Stimulated activated CD4-positive, alpha-beta T cell treated with anti-CD3 and anti-CD28 coated beads, TNF-alpha, amount 100 ng/mL, for 1 hour (primary cell): ENCODE results near the gene PDSS1.
"Not testable (repeated sequence)": the region's sequence is repeated elsewhere in the genome, so short reads cannot be mapped to it uniquely, and the experiment has no call there.

ENCODE experiments used
- DNase-seq, 3 donors: peaks; one replicate each; pipeline ENCODE4 v3.0.0-alpha.2; 2020; ENCODE audit warnings: low read depth in 3 of 3, low spot score in 1 of 3

PDSS1 gene

DNA sequence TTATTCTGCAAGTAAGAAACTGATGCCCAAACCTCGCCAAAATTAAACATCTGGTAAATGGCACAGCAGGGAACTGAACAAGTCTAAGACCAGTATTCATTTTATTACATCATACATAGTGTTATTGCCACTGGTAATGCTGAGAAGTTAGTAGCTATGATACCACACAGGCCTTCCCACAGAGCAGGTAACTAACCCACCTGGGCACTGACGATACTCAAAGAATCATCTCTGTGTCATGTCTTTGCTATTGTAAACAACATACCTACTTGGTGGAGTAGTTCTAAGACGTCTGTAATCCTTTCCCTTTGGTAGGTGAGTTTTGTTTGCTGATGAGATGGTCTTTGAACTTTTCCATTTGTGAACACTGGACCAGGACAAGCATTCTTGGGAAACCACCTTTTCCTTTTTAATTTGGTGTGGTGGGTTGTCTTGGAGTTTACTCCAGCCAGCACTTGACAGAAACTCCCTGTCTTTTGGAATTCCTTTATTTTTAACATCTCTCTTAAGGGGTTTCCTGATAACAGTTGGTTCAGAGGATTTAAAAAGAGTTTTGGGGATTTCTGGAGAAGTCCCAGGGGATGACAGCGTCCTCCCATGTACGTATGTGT, 40.9 kb downstream of the PDSS1 start:
- no peak for DNase-seq

DNA sequence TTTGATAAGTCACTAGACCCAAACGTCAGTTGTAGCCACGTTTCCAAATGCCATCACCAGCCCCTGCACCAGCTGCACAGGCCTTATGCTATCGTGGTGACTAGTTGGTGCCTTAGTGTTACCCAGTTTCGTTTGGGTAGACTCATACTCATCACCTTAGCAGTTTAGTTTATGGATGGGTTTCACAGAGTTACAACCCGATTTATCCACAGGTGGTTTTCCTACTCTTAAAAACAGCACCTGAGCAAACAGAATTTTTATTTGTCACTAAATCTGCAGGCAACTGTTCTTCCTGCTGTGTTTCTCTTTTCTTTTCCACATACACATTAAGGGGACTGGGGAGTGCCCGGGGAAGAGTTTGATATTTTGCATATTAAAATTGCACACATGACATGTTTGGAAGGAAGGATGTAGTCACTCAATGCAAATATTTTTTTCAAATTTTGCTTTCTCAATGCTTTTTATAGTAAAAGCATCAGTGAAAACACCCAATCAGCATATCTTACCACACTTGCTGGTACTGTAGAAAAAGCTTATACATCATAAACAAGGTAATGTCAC, 41.6 kb downstream of the PDSS1 start:
- DNase-seq: no peak

DNA sequence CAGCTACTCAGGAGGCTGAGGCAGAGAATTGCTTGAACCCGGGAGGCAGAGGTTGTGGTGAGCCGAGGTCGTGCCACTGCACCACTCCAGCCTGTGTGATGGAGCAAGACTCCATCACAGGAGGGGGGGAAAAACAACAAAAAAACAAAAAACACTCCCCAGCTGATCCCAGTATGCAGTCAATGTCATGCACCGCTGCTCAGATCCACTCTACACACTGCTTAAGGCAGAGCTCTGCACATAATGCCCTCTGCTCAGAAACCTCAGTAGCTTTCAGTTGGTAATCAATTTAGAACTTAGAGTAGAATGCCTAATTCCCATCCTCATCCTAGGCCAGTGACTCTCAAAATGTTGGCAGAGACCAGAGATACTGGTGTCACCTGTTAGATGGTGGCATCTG, 43.9 kb downstream of the PDSS1 start:
- no peak for DNase-seq

DNA sequence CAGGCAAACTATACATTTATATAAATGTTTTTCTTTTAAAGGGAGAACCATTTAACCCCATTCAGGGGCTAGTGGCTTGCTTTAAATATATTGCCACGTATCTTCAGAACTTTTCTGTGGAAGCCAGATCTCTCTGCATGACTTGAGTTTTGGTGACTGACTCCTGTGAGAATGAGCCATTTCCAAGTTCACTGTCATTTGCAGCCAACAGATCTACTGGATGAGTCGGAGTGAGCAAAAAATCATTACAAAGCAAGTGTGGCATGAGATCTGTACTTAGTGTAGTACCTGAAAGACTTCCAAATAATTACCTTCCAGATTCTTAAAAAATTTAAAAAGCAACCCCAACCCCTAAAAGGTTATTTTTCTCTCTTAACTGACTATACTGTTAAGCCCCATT, 45.6 kb downstream of the PDSS1 start:
- DNase-seq: no peak

DNA sequence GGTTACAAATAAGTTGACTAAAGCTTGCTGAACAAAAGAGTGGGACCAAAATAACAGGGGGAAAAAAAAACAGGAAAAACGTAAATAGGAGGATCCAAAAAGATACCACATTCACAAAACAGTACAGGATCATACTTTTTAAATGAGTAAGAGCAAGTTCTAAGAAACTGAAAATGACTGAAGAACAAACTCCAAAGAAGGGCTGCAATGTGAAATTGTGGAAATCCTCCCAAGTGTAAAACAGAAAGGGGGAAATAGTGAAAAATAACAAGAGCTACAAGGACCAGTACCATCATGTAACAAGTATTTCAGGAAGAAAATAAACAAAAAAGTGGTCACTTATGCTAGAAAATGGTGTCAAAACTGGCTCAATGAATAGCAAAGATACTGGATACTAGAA, 46.3 kb downstream of the PDSS1 start:
- DNase-seq: no peak

DNA sequence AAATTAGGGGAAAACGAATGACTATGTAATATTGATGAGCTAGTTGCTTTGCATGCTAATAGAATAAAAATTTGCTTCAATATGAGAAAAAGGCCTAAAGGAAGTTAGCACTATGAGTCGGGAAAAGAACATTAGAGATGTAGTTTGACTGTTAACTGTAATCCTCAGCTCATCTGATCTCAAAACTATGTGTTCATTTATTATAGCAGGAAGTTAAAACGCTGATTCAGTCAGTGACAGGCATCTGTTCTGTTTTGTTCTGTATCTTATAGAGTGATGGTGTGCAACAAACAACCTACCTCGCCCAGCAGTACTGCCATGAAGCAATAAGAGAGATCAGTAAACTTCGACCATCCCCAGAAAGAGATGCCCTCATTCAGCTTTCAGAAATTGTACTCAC, 48.6 kb downstream of the PDSS1 start:
- no peak for DNase-seq

DNA sequence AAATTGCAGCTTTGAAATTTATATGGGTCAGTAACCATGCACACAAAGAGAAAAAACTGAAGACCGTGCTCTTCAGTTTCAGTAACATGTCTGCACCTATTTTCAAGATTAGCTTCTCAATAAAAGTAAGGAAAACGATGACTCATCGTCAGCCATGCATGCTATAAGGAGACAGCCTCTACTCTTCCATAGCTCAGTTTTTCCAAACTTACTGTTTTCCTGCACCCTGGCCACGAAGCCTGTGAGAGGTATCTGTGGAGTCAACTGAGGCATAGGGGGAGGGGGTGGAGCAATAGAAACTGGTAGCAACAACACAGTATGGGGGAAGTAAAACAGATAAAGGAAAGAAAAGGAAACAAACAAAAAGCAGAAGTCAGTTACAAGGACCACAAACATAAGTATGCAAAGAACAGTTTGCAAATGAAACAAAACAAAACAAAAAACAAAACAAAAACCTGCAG, 58.0 kb downstream of the PDSS1 start:
- DNase-seq: no peak

DNA sequence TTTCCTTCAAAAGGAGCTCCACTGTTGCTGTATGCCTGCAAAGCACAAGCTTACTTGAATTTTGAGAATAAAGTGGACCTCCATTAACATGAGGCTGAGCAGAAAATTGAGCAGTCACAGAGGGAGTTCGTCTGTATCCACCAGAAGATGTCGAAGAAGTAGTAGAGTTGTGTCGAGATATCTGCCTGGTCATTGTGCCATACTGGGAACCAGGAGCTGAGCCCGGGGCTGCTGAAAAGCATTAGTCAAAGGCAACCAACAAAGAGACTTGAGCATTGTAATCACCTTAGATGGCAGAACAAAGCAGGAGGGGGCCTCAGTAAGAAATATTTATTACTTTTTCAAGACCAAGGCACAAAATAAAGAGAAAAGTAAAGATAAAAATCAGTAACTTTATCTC, 61.5 kb downstream of the PDSS1 start:
- no peak for DNase-seq

DNA sequence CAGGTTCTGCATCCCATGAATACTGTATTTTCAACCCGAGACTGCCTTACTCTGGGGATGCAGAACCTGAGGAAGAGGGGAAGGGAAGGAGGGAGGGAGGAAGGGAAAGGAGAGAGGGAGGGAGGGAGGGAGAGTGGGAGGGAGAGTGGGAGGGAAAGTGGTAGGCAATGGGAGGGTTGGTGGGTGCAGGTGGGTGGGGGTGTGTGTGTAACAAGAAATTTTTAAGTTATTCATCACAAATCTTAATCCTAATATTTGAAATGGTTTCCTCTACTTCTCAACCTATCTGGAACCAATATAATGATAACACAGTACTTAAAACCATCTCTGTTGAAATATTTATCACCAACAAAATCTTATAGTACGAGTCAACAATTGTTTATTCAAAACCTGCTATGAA, 68.0 kb downstream of the PDSS1 start:
- no peak for DNase-seq

DNA sequence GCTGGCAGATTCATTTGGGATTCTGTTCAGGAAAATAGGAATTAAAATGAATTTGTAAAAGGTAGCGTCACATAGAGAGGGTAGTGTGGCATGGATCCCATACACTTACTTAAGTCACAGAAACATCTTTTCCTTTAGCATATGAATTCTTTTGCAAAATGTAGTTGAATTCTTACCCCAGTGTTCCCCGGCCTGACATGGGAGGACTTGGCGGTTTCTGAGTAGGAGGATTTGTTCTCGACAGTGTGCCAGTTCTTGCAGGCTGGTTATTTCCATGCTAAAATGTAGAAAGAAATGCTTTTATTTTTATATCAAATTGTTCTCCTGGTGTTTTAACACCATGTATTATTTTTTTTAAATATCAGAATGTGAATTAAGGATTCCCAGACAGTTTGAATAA, 72.6 kb downstream of the PDSS1 start:
- DNase-seq: no peak

DNA sequence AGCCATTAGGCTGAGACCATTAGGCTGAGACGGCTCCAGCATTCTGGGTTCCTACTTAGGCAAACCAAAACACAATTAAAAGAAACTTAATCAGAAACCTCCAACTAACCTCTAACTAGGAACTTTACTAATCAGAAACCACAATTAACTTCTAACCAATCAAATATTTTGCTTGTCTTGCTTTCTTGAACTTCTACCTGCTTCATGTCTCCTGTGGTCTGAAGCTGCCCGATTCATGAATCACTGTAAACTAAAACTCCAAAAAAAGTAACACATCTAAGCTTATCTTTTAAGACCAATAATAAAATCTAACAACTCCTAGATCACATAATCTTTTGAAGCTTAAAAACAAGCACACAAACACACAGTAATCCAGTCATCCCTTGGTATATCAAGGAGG, 76.1 kb downstream of the PDSS1 start:
- DNase-seq: no peak

DNA sequence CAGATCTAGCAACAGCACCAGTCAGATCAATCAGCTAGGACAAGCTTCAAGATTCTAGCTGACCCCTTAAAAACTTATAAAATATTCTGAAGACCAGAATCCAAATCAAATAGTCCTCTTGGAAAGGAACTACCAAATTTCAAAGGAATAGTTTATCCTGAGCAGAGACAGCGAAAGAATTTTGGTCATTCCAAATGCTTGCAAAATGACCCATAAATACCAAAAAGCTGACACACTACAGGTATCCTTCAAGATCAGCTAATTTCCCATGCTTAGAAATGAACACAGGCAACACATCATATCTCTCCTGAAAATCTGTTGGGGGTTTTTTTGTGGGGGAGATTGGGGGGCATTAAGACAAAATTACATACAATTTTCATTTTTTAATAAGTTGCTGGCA, 78.8 kb downstream of the PDSS1 start:
- no peak for DNase-seq

DNA sequence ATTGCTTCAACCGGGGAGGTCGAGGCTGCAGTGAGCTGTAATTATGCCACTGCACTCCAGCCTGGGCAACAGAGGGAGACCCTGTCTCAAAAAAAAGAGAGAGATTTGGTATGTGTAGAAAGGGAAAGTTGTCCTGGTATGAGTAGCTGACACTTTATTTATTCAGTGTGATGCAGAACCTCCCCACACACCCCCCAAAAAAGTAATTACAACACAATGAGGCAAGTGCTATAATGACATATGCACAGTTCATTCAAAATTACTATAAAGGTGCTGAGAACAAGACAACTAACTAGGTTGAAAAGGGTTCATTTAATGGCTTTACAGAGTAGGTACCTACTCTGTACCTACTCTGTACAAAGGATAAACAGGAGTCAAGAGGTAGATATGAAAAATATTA, 80.2 kb downstream of the PDSS1 start:
- no peak for DNase-seq

DNA sequence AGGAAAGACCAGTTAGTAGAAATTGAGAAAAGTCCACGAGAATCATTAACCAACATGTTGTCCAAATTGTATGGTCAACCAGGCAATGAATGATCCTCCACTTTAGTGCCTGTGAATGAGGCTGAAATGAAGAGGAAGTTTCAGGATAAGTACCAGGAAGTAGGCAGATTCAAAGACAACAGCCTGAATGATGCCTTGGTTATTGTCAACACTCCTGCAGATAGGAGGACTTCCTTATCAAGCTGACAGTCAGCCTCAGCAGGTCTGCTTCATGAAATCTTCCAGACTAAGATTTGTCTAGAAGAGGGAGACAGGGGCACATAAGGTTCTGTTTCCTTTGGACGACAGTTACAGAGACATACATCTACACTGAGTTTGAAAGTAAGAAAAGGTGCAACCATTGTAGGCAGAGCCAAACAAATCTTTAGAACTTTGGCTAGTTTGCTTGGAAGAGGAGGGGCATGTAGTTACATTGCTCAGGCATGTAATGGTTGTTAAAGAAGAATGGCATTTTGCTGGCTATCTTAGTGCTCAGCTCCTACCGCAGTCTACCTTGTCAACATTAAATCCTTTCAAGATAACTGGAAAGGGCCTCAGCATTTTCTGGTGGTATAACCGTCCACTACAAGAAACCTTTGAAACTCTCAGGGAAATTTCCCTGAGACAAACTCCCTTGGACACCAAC, 81.8 kb downstream of the PDSS1 start:
- no peak for DNase-seq

DNA sequence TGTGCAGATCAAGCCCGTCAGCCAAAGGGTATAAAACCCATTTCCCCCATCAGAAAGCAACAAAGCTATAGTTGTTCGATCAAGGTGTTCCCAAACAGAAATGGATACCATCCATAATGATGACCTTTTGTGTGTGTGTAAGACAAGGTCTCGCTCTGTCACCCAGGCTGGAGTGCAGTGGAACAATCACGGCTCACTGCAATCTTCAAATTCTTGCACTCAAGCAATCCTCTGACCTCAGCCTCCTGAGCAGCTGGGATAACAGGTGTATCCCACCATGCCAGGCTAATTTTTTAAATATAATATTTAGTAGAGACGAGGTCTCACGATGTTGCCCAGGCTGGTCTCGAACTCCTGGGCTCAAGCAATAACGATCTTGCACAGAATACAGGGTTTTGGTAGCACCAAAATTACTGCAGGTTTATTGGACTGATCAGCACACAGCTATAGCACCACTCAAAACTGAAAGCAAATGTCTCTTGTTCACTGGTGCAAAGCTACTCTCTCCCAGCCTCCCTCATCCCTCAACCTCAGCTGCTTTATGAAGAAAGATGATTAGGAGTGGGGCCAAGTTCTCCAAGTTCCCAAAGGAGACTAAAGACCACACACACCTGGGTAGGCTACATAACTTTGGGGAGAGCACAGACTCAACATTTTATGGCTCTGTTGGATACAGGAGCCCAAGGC, 82.7 kb downstream of the PDSS1 start:
- no peak for DNase-seq

DNA sequence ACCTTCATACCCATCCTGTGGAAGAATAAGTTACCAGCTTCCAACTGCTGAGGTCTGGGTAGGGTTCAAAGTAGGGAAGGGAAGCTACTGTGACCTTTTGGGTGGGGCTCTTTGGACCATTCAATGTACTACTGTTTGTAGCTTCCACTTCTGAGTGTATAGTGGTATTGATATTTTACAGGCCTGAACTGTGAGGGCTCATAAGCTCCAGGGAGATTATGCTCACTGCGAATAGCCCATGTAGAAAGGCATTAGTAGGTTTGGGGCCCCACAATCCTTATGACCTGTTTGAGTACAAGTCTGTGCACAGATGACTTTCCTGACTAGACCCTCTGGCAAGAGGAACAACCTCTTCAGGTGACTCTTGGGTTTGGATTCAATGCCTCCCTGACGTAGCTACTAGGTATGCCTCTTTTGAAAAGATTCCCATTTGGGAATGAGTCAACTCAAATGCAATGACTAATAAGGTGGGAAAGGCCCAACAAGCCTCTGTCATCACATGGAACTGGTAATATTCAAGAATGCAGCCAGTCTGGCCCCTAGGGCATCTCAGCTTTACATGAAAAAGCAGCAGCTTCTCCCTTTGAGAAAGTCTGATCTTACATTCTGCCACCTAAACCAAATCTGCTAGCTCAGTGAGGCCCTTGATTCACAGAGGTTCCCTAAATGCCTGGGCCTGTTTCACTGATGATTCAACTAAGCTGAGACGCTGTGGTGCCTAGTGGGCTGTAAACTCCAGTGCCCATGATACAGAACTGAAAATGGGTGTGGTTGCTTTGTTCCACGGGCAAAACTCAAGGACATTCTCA, 83.5 kb downstream of the PDSS1 start:
- DNase-seq: no peak

DNA sequence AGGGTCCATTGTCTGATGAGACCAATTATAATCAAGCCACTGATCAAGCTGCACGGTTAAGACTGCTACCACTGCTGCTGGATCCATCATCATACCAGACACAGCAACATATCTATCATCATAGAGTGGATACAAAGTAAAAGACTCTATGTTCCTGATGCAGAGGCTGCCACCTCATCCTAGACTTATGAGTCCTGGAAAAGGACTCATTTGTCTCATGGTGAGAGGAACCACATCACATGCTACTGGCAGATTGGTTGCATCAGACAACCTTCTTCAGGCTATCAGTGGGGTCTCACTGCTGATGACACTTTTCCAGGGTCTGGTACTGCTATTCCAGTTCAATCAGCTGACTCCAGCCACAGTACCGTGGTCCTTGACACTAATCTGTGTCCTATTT, 84.3 kb downstream of the PDSS1 start:
- no peak for DNase-seq

DNA sequence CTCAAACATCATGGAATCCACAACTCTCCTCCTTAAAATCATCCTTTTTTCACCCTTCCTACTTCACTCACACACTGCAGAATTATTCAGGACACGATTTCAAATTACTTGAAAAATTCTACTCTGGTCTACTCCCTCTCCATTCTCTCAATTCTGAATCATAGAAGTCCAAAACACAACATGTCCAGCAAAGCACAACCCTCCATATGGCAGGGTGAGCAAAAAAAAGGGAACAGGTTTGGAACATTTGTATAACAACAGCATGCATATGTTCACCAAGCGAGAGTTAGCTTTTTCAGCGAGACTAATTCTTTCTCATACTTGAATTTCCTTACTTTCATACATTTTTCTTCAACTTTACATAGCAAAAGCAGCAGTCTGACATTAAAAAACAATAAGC, 89.9 kb downstream of the PDSS1 start:
- DNase-seq: no peak

DNA sequence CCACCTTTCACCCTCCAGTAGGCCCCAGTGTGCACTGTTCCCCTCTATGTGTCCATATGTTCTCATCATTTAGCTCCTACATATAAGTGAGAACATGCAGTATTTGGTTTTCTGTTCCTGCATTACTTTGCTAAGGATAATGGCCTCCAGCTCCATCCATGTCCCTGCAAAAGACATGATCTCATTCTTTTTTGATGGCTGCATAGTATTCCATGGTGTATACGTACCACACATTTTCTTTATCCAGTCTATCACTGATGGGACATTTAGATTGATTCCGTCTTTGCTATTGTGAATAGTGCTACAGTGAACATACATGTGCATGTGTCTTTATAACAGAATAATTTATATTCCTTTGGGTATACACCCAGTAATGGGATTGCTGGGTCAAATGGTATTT, 92.3 kb downstream of the PDSS1 start:
- DNase-seq: not testable (repeated sequence)

DNA sequence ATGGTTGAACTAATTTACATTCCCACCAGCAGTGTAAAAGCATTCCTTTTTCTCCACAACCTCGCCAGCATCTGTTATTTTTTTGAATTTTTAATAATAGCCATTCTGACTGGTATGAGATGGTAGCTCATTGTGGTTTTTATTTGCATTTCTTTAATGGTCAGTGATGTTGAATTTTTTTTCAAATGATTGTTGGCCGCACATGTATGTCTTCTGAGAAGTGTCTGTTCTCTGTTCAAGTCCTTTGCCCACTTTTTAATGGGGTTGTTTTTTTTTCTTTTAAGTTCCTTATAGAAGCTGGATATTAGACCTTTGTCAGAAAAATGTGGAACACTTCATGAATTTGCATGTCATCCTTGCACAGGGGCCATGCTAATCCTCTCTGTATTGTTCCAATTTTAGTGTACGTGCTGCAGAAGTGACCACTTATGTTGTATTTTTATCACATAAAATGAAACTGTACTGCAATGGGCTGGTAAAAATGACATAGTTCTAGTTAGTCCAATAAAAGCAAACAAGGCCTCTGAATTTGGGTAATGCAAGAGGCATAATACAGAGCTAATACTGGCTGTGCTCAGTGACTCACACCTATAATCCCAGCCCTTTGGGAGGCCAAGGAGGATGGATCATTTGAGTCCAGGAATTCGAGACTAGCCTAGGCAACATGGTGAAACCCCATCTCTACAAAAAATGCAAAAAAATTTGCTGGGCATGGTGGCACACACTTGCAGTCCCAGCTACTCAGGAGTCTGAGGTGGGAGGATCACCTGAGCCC, 92.9 kb downstream of the PDSS1 start:
- no peak for DNase-seq
